T-cell (primary cell): ENCODE measurements around the gene BICDL2. TPM values are rescaled to one million over a fixed set of nuclear protein-coding genes. Genes with fewer than 3 reads are reported as not detected.
A peak's percentile ranks its signal among the peaks of the same experiment; 100 is the strongest.

Experiments used
- ATAC-seq, 4 experiments: fragments of 200-7000 bp in 3 of 4; fragments of 150-1000 bp in 1 of 4; cut with Tn5 transposase; replicated peaks in 1 of 4; 1 replicate in 3 of 4; 2 replicates in 1 of 4; pipeline ENCODE4 v1.10.0; 2021; ENCODE audit warnings: moderate library complexity in 3 of 4, mild to moderate bottlenecking in 2 of 4, moderate number of reproducible peaks in 1 of 4
- CTCF ChIA-PET, 2 donors: fragments of 300-600 bp; sonication (Branson Sonifier 250); formaldehyde crosslinking; loops; one replicate each; lab custom pipeline; 2022; ENCODE audit warnings: antibody characterized with exemption in 2 of 2; lab: Charles Lee
- POLR2A ChIA-PET, 2 donors: fragments of 300-600 bp; sonication (Branson Sonifier 250); formaldehyde crosslinking; loops; one replicate each; lab custom pipeline; 2022; ENCODE audit warnings: antibody characterized with exemption in 2 of 2; lab: Charles Lee
- DNase-seq, 35 experiments: peaks; one replicate each; pipeline versions ENCODE4 v3.0.0 to v3.0.0-alpha.2; 2013 to 2023
- H3K27ac ChIP-seq: one replicate; pipeline ENCODE4 v1.5.1; 2013; ENCODE audit warnings: low read length
- H3K27me3 ChIP-seq, 2 experiments: replicated peaks in 1 of 2; 1 replicate in 1 of 2; 2 replicates in 1 of 2; pipeline versions ENCODE4 v1.6.1 to v1.7.0; 2013; ENCODE audit warnings: low read length in 1 of 2, mixed read lengths in 1 of 2; ENCODE audit not compliant: control insufficient read depth in 2 of 2, insufficient read depth in 2 of 2; ENCODE audit errors: extremely low read depth in 1 of 2
- H3K36me3 ChIP-seq, 2 donors: 1 replicate in 1 of 2; 2 replicates in 1 of 2; pipeline versions ENCODE4 v1.6.1 to v1.7.0; 2013; ENCODE audit warnings: low read length in 1 of 2; ENCODE audit not compliant: control insufficient read depth in 2 of 2, insufficient read depth in 1 of 2; ENCODE audit errors: extremely low read depth in 1 of 2
- H3K4me1 ChIP-seq, 2 experiments: 1 replicate in 1 of 2; 2 replicates in 1 of 2; pipeline versions ENCODE4 v1.6.1 to v1.7.0; 2013; ENCODE audit warnings: low read length in 2 of 2, mixed read lengths in 1 of 2; ENCODE audit not compliant: insufficient read depth in 2 of 2, control insufficient read depth in 1 of 2; ENCODE audit errors: extremely low read depth in 1 of 2
- H3K4me3 ChIP-seq, 2 donors: 1 replicate in 1 of 2; 2 replicates in 1 of 2; pipeline versions ENCODE4 v1.5.1 to v1.7.0; 2013; ENCODE audit warnings: mild to moderate bottlenecking in 2 of 2, low read length in 1 of 2, moderate library complexity in 1 of 2; ENCODE audit not compliant: control insufficient read depth in 1 of 2; ENCODE audit errors: extremely low read depth in 1 of 2
- H3K9me3 ChIP-seq: 2 replicates; pipeline ENCODE4 v1.7.0; 2013
- H3K27ac Mint-ChIP-seq, 2 donors: one replicate each; pipeline ENCODE4 v1.8.0; 2020 to 2021; ENCODE audit warnings: mild to moderate bottlenecking in 2 of 2, mixed read lengths in 2 of 2
- H3K27me3 Mint-ChIP-seq, 2 donors: one replicate each; pipeline ENCODE4 v1.8.0; 2021 to 2022; ENCODE audit warnings: mixed read lengths in 2 of 2
- H3K36me3 Mint-ChIP-seq: one replicate; pipeline ENCODE4 v1.8.0; 2021; ENCODE audit warnings: mixed read lengths
- H3K4me1 Mint-ChIP-seq, 3 donors: one replicate each; pipeline ENCODE4 v1.8.0; 2020 to 2022; ENCODE audit warnings: mixed read lengths in 3 of 3, mild to moderate bottlenecking in 1 of 3
- H3K4me3 Mint-ChIP-seq, 3 donors: one replicate each; pipeline ENCODE4 v1.8.0; 2020 to 2022; ENCODE audit warnings: mild to moderate bottlenecking in 3 of 3, mixed read lengths in 3 of 3, moderate library complexity in 3 of 3
- H3K9me3 Mint-ChIP-seq, 3 donors: one replicate each; pipeline ENCODE4 v1.8.0; 2020 to 2022; ENCODE audit warnings: mixed read lengths in 3 of 3
- WGBS: methylation state at CpG from one replicate; pipeline ENCODE4 v1.1.5; 2013; ENCODE audit warnings: missing lambda C conversion rate; ENCODE audit not compliant: insufficient coverage; 5-methylcytosine and 5-hydroxymethylcytosine counted together
- total RNA-seq, 35 experiments: library from RNA in 6 of 35; stranded (reverse) in 6 of 35; fragments of 120-200 nt in 1 of 35; gene quantifications; one replicate each; pipeline versions ENCODE4 v1.2.1 to v1.2.4 and lab custom pipeline; 2013 to 2026

Gene BICDL2
- total RNA-seq, 5 donors from 2014 or later (not counting 1 experiment from before 2014, with no cell fraction given), result 0.13 to 0.16 (median 0.15) TPM; not detected in 2

DNA sequence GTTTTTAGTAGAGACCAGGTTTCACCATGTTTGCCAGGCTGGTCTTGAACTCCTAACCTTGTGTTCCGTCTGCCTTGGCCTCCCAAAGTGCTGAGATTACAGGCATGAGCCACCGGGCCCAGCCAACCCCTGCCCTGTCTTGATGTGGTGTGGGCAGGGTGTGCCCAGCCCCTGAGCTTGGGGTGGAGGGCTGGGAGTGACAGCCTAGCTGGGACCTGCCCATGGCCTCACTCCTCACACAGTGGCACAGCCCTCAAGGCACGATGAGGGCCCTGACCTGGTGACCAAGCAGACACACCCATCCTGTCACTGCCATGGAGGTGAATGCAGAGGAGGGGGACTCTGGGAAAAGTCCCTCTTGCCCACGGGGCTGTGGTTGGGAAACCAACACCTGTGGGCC is 31.7 kb upstream of the BICDL2 start:
- WGBS, result 0% methylated on average over 1 of the region's 4 CpGs
- DNase-seq, result peak in 1 of 35 experiments; percentile 32
- POLR2A ChIA-PET, result no interaction called here

DNA sequence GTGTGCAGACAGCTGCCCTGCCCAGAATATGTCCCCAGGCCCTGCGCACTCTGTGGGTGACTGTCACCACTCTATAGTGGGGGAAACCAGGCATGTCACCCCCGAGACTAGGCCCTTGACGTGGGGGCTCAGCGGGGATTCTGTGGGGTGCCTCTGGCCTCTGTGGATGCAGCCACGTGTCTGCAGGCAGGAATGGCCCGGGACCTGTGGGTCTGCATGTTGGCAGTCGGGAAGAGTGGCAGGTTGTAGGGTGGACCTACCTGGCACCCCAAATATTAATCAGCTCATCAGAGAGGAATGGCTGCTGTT is 29.6 kb upstream of the BICDL2 start:
- ChIA-PET CTCF (interaction anchor here in 1 of 2 donors (1.0 to 1.8 kb wide), 2 partner anchors 8 to 63 kb away, joined by 5 read pairs; no protein-coding TSS in a partner anchor), POLR2A (interaction anchor here in 1 of 2 donors (1.0 kb wide), 1 partner anchor 8 kb away, joined by 12 read pairs; no protein-coding TSS in a partner anchor)
- peak in 1 of 35 experiments; percentile 22 for DNase-seq
- peaks cover 67 to 77% (median 72%) of the 10 kb centered on the region in 3 donors for H3K4me1 Mint-ChIP-seq
- peak overlapping the region; percentile 96 to 100 (median 97) for H3K4me3 Mint-ChIP-seq
- H3K27ac ChIP-seq, result peak overlapping the region; percentile 99
- H3K4me3 ChIP-seq, result peak overlapping the region; percentile 94 to 97
- no peaks in the 10 kb centered on the region for H3K27me3 Mint-ChIP-seq
- 12% methylated on average over 3 of the region's 7 CpGs for WGBS
- H3K9me3 Mint-ChIP-seq, result no peaks in the 10 kb centered on the region
- no peaks in the 10 kb centered on the region for H3K27me3 ChIP-seq
- peaks cover 12 to 65% of the 10 kb centered on the region in 2 experiments for H3K4me1 ChIP-seq
- no peaks in the 10 kb centered on the region for H3K9me3 ChIP-seq
- H3K36me3 ChIP-seq, result peaks cover 6 to 28% of the 10 kb centered on the region in 2 donors
- ATAC-seq, result peak in 1 of 4 experiments; percentile 10
- H3K27ac Mint-ChIP-seq, result peak overlapping the region; percentile 96 to 100
- peaks cover 32% of the 10 kb centered on the region for H3K36me3 Mint-ChIP-seq

More for the DNA sequence above, 31.7 kb upstream of the BICDL2 start:
- H3K9me3 ChIP-seq, result no peaks in the 10 kb centered on the region
- Mint-ChIP-seq H3K9me3 (no peaks in the 10 kb centered on the region), H3K27ac (peak overlapping the region; percentile 97 to 99), H3K4me3 (peak overlapping the region; percentile 96 to 100 (median 97)), H3K4me1 (peaks cover 72 to 79% (median 74%) of the 10 kb centered on the region in 3 donors), H3K36me3 (peaks cover 32% of the 10 kb centered on the region), H3K27me3 (no peaks in the 10 kb centered on the region)
- peaks cover 6 to 28% of the 10 kb centered on the region in 2 donors for H3K36me3 ChIP-seq
- ATAC-seq, result peak in 2 of 4 experiments; percentile 13 to 15
- peak overlapping the region; percentile 94 to 97 for H3K4me3 ChIP-seq
- H3K4me1 ChIP-seq, result peaks cover 19 to 85% of the 10 kb centered on the region in 2 experiments
- H3K27me3 ChIP-seq, result no peaks in the 10 kb centered on the region
- CTCF ChIA-PET, result no interaction called here
- H3K27ac ChIP-seq, result peak overlapping the region; percentile 99

DNA sequence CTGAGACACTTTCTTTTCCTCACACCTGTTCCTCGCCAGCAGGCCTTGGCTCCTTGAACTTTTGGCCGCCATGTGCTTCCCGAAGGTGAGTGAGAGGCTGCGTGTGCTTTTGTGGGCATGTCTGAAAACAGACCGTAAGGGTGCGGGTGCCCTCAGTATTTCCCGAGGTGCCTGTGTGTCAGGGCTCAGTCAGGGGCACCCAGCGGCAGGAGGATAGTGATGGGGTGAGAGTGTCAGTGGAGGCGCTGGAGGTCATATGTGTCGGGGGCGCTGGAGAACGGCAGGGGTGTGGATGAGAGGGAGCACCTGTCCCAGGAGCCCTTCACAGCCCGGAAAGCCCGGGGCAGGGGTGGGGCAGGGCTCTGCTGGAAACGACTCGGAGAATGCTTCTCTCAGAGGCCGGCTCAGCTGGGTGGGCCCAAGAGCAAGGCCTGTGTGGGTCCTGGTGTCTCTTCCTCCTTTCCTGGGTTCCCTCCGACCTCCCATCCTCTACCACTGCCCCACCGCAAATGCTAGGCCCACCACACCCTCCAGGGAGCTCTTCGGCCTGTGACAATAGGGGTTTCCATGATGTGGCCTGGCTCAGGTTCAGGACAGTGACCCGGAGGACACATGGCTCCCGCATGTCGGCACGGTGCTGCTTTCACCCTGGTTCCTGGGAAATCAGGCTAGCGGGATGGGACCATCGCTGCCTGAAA is 29.1 kb upstream of the BICDL2 start:
- Mint-ChIP-seq H3K4me3 (peak overlapping the region; percentile 96 to 100 (median 97)), H3K4me1 (peaks cover 62 to 72% (median 67%) of the 10 kb centered on the region in 3 donors), H3K27me3 (no peaks in the 10 kb centered on the region), H3K36me3 (peaks cover 32% of the 10 kb centered on the region), H3K27ac (peak overlapping the region; percentile 96 to 100), H3K9me3 (no peaks in the 10 kb centered on the region)
- ChIA-PET POLR2A (interaction anchor here (0.6 to 1.0 kb wide), 2 partner anchors 9 to 63 kb away, joined by 4 to 12 read pairs; no protein-coding TSS in a partner anchor), CTCF (interaction anchor here in 1 of 2 donors (1.0 to 1.8 kb wide), 3 partner anchors 9 to 64 kb away, joined by 3 to 5 read pairs (median 5); no protein-coding TSS in a partner anchor)
- Histone ChIP-seq H3K4me3 (peak overlapping the region; percentile 94 to 97), H3K36me3 (peaks cover 4 to 28% of the 10 kb centered on the region in 2 donors), H3K4me1 (peaks cover 11 to 60% of the 10 kb centered on the region in 2 experiments), H3K27me3 (no peaks in the 10 kb centered on the region), H3K9me3 (no peaks in the 10 kb centered on the region), H3K27ac (peak overlapping the region; percentile 99)
- WGBS, result 18% methylated on average over 20 of the region's 26 CpGs
- ATAC-seq (peak; percentile 27 to 34 (median 31)), DNase-seq (peak in 6 of 35 experiments; percentile 16 to 43 (median 32))

DNA sequence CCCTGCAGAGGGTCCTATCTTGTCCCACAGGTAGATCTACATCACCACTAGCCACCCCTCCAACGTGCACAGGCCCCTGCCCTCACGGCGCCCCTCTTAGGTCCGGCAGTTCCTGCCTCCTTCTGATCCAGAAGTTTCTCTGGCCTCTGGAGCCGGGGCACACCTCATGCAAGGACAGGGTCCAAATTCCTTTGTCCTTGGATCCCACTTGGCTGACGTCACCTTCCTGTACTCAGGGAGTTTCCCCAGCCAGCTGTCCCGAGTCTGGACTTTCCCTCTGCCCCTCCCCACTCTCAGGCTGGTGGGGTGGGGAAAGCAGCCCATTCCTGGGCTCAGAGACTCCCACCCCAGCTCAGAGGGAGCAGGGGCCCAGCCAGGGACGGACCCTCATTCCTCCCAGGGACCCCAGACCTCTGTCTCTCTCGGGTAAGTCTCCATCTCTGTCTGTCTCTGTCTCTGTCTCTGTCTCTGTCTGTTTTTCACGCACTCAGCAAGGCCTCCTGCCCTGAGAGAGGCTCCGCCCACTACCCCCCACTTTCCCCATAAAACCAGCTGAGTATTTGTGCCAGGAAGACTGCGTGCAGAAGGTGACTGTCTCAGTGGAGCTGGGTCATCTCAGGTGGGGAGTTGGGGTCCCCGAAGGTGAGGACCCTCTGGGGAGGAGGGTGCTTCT is 28.5 kb upstream of the BICDL2 start, which contains the start of gene IL32:
Gene IL32 (plus strand): TSS at position 572 of the 673 bp plus-strand sequence. CDS start 172 bp downstream, outside the sequence.
- H3K4me1 Mint-ChIP-seq, result peaks cover 57 to 71% (median 64%) of the 10 kb centered on the region in 3 donors
- CTCF ChIA-PET, result interaction anchor here in 1 of 2 donors (0.6 to 1.8 kb wide), 4 partner anchors 10 to 68 kb away, joined by 3 to 5 read pairs (median 4); no protein-coding TSS in a partner anchor
- peak; percentile 60 to 64 (median 60) for ATAC-seq
- peak in 30 of 35 experiments; percentile 42 to 86 (median 60) for DNase-seq
- Histone ChIP-seq H3K4me3 (peak within 1 kb of the TSS; percentile 94 to 97), H3K9me3 (no peaks in the 10 kb centered on the region), H3K27ac (peak within 1 kb of the TSS; percentile 99), H3K36me3 (peaks cover 3 to 26% of the 10 kb centered on the region in 2 donors), H3K4me1 (peaks cover 11 to 59% of the 10 kb centered on the region in 2 experiments), H3K27me3 (no peaks in the 10 kb centered on the region)
- no peaks in the 10 kb centered on the region for H3K27me3 Mint-ChIP-seq
- peak within 1 kb of the TSS; percentile 96 to 100 for H3K27ac Mint-ChIP-seq
- peaks cover 31% of the 10 kb centered on the region for H3K36me3 Mint-ChIP-seq
- H3K9me3 Mint-ChIP-seq, result no peaks in the 10 kb centered on the region
- POLR2A ChIA-PET, result interaction anchor here in 1 of 2 donors (0.6 kb wide), 1 partner anchor 63 kb away, joined by 4 read pairs; no protein-coding TSS in a partner anchor
- peak within 1 kb of the TSS; percentile 96 to 100 (median 97) for H3K4me3 Mint-ChIP-seq
- WGBS, result 32% methylated on average over 5 of the region's 13 CpGs

DNA sequence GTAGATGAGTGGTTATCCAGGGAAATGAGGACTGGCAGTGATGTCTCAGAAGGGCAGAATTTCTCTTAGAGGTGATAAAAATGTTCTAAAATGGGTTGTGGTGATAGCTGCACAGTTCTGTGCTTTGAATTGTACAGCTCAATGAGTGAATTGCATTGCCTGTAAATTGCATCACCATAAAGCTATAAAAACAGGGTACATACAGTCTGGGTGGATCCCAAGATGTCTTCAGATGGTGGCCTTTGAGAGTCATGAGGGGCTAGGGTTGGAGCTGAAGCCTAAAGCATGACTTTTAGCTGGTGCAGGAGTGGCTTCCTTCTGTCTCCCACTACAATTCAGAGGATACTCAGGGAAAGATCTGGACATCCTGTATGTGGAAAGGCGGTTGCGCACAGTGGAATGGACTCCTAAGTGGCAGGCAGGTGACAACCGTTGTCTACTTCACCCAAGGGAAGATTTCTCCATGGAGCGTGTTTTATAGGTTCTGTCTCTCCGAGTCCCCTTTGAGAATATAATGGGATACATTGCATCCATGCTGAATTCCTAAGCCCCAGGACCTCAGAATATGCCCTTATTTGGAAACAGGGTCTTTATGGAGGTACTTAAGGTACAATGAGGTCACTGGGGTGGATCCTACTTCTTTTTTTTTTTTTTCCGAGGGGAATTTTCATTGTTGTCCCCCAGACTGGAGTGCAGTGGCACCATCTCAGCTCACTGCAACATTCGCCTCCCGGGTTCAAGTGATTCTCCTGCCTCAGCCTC is 27.1 kb upstream of the BICDL2 start:
- H3K27ac ChIP-seq, result peak overlapping the region; percentile 99
- Mint-ChIP-seq H3K27me3 (no peaks in the 10 kb centered on the region), H3K36me3 (peaks cover 21% of the 10 kb centered on the region), H3K27ac (peak overlapping the region; percentile 96 to 100), H3K4me1 (peaks cover 49 to 67% (median 59%) of the 10 kb centered on the region in 3 donors), H3K4me3 (peak overlapping the region; percentile 54 to 97 (median 96)), H3K9me3 (no peaks in the 10 kb centered on the region)
- 100% methylated on average over 2 of the region's 8 CpGs for WGBS
- ATAC-seq (no peak), DNase-seq (no peak)
- no peak overlapping the region for H3K4me3 ChIP-seq
- H3K9me3 ChIP-seq, result no peaks in the 10 kb centered on the region
- ChIA-PET POLR2A (no interaction called here), CTCF (interaction anchor here (0.6 to 1.8 kb wide), 6 partner anchors 11 to 564 kb away, joined by 3 to 11 read pairs (median 6); partner anchors contain the start of gene ZNF213 (in 1 of the 2))
- no peaks in the 10 kb centered on the region for H3K27me3 ChIP-seq
- peaks cover 16 to 54% of the 10 kb centered on the region in 2 experiments for H3K4me1 ChIP-seq
- H3K36me3 ChIP-seq, result peaks cover 3 to 14% of the 10 kb centered on the region in 2 donors
